Panc1 (cell line): ENCODE results near the gene ZBED5.

Experiments used
- CTCF ChIP-seq: fragments of 450-650 bp; IDR thresholded peaks from 2 replicates; pipeline ENCODE4 v1.5.1; 2017; ENCODE audit warnings: mild to moderate bottlenecking
- REST ChIP-seq, 2 experiments: IDR thresholded peaks; 2 replicates each; pipeline ENCODE4 v1.6.1; 2011 to 2012; ENCODE audit warnings: low read depth in 2 of 2, control low read depth in 1 of 2, low read length in 1 of 2, mild to moderate bottlenecking in 1 of 2, moderate library complexity in 1 of 2; ENCODE audit not compliant: insufficient read depth in 1 of 2

GRCh38 chr11:10857709-10858438 is at the start of gene ZBED5:
- TF ChIP-seq CTCF (no peak), REST (IDR thresholded peaks at IDR 0.05; ENCODE audit: insufficient read depth in 1 of 2, low read depth in 2 of 2, low read length in 1 of 2) (peak in 1 of 2 experiments; percentile 76; a peak in 2 of 4 replicates)
